Measurements from ENCODE around the gene TEAD1.

Gene TEAD1

GRCh38 chr11:12964650-12965049, 290.4 kb downstream of the TEAD1 start:
- no peak for DNase-seq

DNA sequence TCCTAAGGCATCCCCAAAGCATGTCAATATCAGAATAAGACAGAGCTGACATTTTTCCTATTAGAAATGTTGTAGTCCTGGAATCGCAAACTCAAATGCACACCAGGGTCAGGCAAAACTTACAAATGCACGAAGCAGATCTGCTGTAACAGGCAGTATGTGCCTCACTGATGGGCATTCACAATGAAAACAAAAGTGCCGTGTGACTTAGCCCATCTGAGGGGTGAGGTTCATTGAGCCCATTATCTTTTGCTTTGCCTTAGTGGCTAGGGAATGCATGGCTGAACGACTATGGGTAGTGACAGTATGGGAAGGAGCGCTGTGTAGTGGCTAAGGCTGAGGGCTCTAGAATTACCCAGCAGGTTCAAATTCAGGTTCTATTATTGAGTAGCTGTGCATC, 291.8 kb downstream of the TEAD1 start:
- DNase-seq = no peak

- DNase-seq = no peak
Observed at GRCh38 chr11:12968101-12968500, 293.9 kb downstream of the TEAD1 start.

DNA sequence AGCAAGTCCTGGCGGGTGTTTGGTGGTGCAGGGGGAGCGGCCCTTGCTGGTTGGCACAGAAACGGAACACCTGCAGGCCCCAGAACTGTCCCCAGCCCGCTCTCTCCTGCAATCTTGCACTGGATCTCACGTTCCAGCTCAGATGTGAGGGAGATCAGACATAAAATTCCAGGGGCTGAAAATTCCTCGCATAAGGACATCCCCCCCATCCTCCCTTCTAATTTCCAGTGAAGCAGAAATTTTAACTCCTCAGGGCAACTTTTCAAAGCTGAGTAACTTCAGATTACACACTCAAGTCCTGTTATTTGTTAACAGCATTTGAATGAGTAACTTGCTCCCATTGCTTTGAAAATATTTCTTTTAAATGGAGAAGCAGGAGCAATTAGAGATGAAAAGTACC, 294.6 kb downstream of the TEAD1 start:
- no peak for DNase-seq

- DNase-seq = no peak
Observed at GRCh38 chr11:12971955-12972354, 297.7 kb downstream of the TEAD1 start.

GRCh38 chr11:12973528-12974181, 299.4 kb downstream of the TEAD1 start:
- DNase-seq = no peak

- DNase-seq = no peak
Observed at GRCh38 chr11:12975195-12975594, 301.0 kb downstream of the TEAD1 start.

- DNase-seq = no peak
Observed at GRCh38 chr11:12979928-12980689, 305.9 kb downstream of the TEAD1 start.

GRCh38 chr11:12981676-12982522, 307.7 kb downstream of the TEAD1 start:
- no peak for DNase-seq

GRCh38 chr11:12983336-12983735, 309.1 kb downstream of the TEAD1 start:
- no peak for DNase-seq

DNA sequence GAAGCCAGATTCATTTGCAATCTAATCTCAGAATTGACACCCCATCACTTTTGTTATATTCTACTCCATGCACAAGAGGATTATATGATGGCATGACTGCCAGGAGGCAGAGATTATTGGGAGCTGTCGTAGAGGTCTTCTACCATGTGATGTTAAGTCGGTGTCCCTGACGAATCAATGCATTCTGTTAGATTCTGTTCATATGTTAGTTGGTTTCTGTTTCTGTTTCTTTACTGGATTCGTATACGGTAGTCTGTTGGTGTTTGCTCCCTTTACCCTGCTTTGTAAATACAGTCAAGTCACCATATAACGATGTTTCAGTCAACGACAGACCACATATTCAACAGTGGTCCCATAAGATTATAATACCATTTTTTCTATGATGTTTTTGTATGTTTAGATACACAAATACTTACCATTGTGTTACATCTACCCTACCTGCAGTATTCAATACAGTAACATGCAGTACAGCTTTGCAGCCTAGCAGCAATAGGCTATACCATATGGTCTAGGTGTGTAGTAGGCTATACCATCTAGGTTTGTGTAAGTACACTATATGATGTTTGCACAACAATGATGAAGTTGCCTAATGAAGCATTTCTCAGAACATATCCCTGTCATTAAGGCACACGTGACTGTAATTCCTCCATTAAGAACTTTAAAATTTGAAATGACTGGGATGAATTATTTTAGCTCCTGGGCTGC, 312.1 kb downstream of the TEAD1 start:
- no peak for DNase-seq

- DNase-seq = no peak
Observed at GRCh38 chr11:12989428-12990161, 315.4 kb downstream of the TEAD1 start.

DNA sequence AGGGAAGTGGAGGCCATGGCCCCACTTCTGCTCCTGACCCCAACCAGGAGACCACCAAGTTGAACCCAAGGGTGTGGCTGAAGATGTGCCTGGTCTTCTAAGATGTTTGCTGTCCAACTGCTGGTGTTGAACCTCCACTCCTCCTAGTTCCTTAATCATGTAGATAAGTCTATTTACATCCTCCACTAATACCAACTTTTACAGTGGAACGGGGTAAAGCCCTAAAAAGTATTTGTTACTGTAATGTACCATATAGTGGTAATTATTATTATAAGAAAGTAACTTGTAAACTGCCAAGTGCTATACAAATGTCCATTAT, 315.9 kb downstream of the TEAD1 start:
- DNase-seq = no peak

- no peak for DNase-seq
Observed at GRCh38 chr11:12991426-12991825, 317.2 kb downstream of the TEAD1 start.

- DNase-seq = no peak
Observed at GRCh38 chr11:12993626-12994025, 319.4 kb downstream of the TEAD1 start.

Measured in GF-D8 (cell line).